Measurements from ENCODE around the gene SNX5. TPM values are rescaled to one million over a fixed set of nuclear protein-coding genes. Genes with fewer than 3 reads are reported as not detected.

The SNX5 gene
- total and polyA plus RNA-seq, 2 of the 13 experiments (the other 11 are each of a cell fraction or from before 2014, with no cell fraction given), result 664 to 1,040 TPM

GRCh38 chr20:17925141-17925939 is 43.3 kb downstream of the SNX5 start (continued):
- TF ChIP-seq GPBP1L1 (CRISPR knock-in tag; IDR thresholded peaks at IDR 0.05), result no peak
- TF ChIP-seq CEBPG (CRISPR knock-in tag; IDR thresholded peaks at IDR 0.05), result no peak
- no peak for TF ChIP-seq SOX6 (IDR thresholded peaks at IDR 0.05)
- TF ChIP-seq SOX6 (CRISPR knock-in tag; IDR thresholded peaks at IDR 0.05), result 0 out of 2 replicates have a peak, but pooled peaks have one; percentile 0
- no peak for TF ChIP-seq KLF15 (CRISPR knock-in tag; IDR thresholded peaks at IDR 0.05; ENCODE audit: borderline replicate concordance)
- peak; percentile 23; the same call in 1 of the 2 replicates for TF ChIP-seq TFDP2 (CRISPR knock-in tag; IDR thresholded peaks at IDR 0.05)
- TF ChIP-seq ZNF12 (CRISPR knock-in tag; IDR thresholded peaks at IDR 0.05), result no peak
- TF ChIP-seq NPAS2 (CRISPR knock-in tag; IDR thresholded peaks at IDR 0.05; ENCODE audit: borderline replicate concordance), result no peak
- no peak for TF ChIP-seq ZBTB38 (CRISPR knock-in tag; IDR thresholded peaks at IDR 0.05)
- TF ChIP-seq ZFY (CRISPR knock-in tag; IDR thresholded peaks at IDR 0.05), result no peak
- no peak for TF ChIP-seq REL (CRISPR knock-in tag; conservative IDR thresholded peaks at IDR 0.05)
- TF ChIP-seq GABPB1 (CRISPR knock-in tag; IDR thresholded peaks at IDR 0.05), result no peak
- no peak for TF ChIP-seq ZNF484 (CRISPR knock-in tag; IDR thresholded peaks at IDR 0.05; ENCODE audit: borderline replicate concordance, low read depth)
- no peak for TF ChIP-seq ZBTB4 (CRISPR knock-in tag; IDR thresholded peaks at IDR 0.05; ENCODE audit: borderline replicate concordance)
- no peak for TF ChIP-seq NFIC (IDR thresholded peaks at IDR 0.05; ENCODE audit: low read length)
- TF ChIP-seq ARID5B (CRISPR knock-in tag; IDR thresholded peaks at IDR 0.05), result peak; percentile 53
- TF ChIP-seq ARHGAP35 (CRISPR knock-in tag; IDR thresholded peaks at IDR 0.05; ENCODE audit: borderline replicate concordance), result no peak
